ENCODE results near the gene GFRA1.

DNA sequence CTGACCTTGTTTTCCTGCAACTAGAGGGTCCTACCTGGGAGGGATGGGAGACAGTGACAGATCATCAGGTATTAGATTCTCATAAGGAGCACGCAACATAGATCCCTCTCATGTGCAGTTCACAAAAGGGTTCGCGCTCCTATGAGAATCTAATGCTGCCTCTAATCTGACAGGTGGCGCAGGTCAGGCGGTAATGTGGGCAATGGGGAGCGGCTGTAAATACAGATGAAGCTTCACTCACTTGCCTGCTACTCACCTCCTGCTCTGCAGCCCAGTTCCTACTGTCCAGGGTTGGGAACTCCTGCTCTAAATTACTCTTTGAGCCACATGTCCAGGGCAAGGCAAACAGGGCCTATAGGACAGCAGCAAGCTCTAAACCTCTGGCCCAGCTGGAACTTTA lies 46.2 kb downstream of the GFRA1 start:
- TF ChIP-seq, protein P1, sequence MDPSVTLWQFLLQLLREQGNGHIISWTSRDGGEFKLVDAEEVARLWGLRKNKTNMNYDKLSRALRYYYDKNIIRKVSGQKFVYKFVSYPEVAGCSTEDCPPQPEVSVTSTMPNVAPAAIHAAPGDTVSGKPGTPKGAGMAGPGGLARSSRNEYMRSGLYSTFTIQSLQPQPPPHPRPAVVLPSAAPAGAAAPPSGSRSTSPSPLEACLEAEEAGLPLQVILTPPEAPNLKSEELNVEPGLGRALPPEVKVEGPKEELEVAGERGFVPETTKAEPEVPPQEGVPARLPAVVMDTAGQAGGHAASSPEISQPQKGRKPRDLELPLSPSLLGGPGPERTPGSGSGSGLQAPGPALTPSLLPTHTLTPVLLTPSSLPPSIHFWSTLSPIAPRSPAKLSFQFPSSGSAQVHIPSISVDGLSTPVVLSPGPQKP (IDR thresholded peaks at IDR 0.05; ENCODE audit: borderline replicate concordance, low read depth, low read length) = no peak
- TF ChIP-seq RAD21 (IDR thresholded peaks at IDR 0.05; ENCODE audit: low read length) (no peak), RFX5 (IDR thresholded peaks at IDR 0.05; ENCODE audit: low read depth, low read length) (no peak), POLR2A (IDR thresholded peaks at IDR 0.05; ENCODE audit: low read depth, low read length) (no peak), MAZ (IDR thresholded peaks at IDR 0.05; ENCODE audit: borderline replicate concordance, low read depth, low read length) (no peak)
- TF ChIP-seq, protein P2, sequence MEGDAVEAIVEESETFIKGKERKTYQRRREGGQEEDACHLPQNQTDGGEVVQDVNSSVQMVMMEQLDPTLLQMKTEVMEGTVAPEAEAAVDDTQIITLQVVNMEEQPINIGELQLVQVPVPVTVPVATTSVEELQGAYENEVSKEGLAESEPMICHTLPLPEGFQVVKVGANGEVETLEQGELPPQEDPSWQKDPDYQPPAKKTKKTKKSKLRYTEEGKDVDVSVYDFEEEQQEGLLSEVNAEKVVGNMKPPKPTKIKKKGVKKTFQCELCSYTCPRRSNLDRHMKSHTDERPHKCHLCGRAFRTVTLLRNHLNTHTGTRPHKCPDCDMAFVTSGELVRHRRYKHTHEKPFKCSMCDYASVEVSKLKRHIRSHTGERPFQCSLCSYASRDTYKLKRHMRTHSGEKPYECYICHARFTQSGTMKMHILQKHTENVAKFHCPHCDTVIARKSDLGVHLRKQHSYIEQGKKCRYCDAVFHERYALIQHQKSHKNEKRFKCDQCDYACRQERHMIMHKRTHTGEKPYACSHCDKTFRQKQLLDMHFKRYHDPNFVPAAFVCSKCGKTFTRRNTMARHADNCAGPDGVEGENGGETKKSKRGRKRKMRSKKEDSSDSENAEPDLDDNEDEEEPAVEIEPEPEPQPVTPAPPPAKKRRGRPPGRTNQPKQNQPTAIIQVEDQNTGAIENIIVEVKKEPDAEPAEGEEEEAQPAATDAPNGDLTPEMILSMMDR (conservative IDR thresholded peaks at IDR 0.05; ENCODE audit: low read depth, low read length) = no peak
